ENCODE results near the gene IL12RB1.

DNA sequence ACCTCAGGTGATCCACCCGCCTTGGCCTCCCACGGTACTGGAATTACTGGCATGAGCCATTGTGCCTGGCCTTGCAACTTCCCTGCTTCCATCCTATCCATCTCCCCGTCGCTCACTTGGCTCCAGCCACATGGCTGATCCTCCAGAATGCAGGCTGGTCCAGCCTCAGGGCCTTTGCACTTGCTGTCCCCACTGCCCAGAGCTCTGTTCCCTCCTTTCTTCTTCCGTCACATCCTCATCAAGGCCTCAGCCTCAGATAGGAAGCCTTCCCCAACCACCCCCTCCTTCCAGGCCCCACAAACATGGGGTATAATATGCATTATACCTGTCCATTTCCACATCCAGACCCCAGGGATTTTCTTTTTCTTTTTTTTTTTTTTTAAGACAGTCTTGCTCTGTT, 27.1 kb upstream of the IL12RB1 start:
- TF ChIP-seq, protein P1, sequence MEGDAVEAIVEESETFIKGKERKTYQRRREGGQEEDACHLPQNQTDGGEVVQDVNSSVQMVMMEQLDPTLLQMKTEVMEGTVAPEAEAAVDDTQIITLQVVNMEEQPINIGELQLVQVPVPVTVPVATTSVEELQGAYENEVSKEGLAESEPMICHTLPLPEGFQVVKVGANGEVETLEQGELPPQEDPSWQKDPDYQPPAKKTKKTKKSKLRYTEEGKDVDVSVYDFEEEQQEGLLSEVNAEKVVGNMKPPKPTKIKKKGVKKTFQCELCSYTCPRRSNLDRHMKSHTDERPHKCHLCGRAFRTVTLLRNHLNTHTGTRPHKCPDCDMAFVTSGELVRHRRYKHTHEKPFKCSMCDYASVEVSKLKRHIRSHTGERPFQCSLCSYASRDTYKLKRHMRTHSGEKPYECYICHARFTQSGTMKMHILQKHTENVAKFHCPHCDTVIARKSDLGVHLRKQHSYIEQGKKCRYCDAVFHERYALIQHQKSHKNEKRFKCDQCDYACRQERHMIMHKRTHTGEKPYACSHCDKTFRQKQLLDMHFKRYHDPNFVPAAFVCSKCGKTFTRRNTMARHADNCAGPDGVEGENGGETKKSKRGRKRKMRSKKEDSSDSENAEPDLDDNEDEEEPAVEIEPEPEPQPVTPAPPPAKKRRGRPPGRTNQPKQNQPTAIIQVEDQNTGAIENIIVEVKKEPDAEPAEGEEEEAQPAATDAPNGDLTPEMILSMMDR (IDR thresholded peaks at IDR 0.05): no peak
- no peak for TF ChIP-seq POLR2AphosphoS5 (IDR thresholded peaks at IDR 0.05; ENCODE audit: low read depth, low read length)
- no peak for TF ChIP-seq TCF7L2 (IDR thresholded peaks at IDR 0.05; ENCODE audit: low read depth, low read length)
